ENCODE measurements around the gene PARP3.
"Not testable (repeated sequence)": the region's sequence is repeated elsewhere in the genome, so short reads cannot be mapped to it uniquely, and the experiment has no call there.

PARP3 gene

DNA sequence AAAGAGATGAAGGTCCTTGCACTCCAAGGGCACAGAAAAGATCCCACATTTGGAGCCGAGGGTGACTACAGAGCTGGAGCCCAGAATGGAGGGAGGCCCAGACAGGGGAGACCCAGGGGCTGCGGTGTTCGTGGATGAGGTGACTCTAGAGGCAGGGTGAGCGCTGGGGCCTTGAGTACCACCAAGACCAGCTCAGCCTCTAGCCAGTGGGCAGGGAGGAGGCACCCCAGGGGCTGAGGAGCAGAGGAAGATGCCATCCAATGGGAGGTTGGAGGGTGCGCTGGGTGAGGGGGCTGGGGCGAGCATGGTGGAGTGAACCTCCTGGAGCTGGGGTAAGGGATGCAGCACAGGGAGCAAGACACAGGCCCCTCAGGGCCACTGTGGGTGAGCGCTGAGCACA lies 13.7 kb upstream of the PARP3 start:
- H3K4me1 ChIP-seq (ENCODE audit: insufficient read depth, low read length): no peaks in the 10 kb centered on the region
- no peaks in the 10 kb centered on the region for H3K9me3 ChIP-seq (ENCODE audit: low read length)
- peaks cover 6% of the 10 kb centered on the region for H3K36me3 ChIP-seq (ENCODE audit: insufficient read depth, low read length)
- H3K4me3 ChIP-seq (ENCODE audit: low read length): no peak overlapping the region
- no peaks in the 10 kb centered on the region for H3K27me3 ChIP-seq (ENCODE audit: insufficient read depth, low read length)
- H2AFZ ChIP-seq (ENCODE audit: low read depth, low read length): no peak overlapping the region

DNA sequence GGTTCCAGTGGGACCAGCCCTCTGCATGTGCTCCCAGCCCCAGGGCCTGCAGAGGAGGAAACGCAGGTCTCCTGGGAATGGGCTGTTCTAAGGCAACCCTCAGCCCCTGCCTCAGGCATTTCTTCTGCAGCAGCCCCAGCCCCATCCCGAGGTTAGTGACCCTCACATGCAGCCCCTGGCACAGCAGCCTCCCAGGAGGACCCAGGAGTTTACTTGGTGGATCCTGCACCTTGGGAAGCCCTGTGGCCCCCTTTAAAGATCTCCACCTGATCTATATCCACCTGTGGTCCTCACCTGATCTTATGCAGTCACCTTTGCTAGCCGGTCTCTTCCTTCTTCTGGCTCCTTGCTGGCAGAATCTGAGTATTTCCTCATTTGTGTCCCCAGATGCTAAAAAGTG lies 13.2 kb upstream of the PARP3 start:
- H2AFZ ChIP-seq (ENCODE audit: low read depth, low read length); H3K9me3 ChIP-seq (ENCODE audit: low read length); H3K4me3 ChIP-seq (ENCODE audit: low read length); H3K27me3 ChIP-seq (ENCODE audit: insufficient read depth, low read length); H3K4me1 ChIP-seq (ENCODE audit: insufficient read depth, low read length): not testable (repeated sequence)
- H3K36me3 ChIP-seq (ENCODE audit: insufficient read depth, low read length): peaks cover 11% of the 10 kb centered on the region

DNA sequence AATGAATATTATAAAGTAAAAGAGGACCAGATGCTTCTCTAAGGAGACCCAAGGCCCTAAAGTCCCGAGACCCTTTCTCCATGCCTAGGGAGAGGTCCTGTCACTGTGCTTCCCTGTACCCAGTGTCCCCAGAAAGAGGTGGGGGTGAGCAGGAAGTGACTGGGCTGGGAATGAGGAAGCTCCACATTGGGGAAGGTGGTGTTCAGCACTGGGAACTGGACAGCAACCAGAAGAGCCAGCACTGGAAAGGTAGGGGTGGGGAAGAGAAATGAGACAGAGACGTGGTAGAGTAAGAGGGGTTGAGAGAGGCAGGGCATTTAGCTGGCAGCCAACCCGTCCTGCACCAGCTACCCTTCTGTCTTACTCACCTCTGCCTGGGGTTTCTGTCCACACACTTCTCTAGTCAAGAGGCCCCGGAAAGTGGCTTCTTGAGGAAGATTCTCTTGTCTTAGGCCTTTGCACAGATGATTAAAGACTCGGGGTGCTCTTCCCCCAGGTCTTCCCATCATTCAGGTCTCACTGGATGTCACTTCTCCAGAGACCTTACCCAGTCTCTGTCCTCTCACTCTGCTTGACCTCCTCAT lies 12.7 kb upstream of the PARP3 start:
- H3K27me3 ChIP-seq (ENCODE audit: insufficient read depth, low read length): no peaks in the 10 kb centered on the region
- H2AFZ ChIP-seq (ENCODE audit: low read depth, low read length): no peak overlapping the region
- H3K4me3 ChIP-seq (ENCODE audit: low read length): no peak overlapping the region
- H3K36me3 ChIP-seq (ENCODE audit: insufficient read depth, low read length): peaks cover 17% of the 10 kb centered on the region
- no peaks in the 10 kb centered on the region for H3K4me1 ChIP-seq (ENCODE audit: insufficient read depth, low read length)
- no peaks in the 10 kb centered on the region for H3K9me3 ChIP-seq (ENCODE audit: low read length)

DNA sequence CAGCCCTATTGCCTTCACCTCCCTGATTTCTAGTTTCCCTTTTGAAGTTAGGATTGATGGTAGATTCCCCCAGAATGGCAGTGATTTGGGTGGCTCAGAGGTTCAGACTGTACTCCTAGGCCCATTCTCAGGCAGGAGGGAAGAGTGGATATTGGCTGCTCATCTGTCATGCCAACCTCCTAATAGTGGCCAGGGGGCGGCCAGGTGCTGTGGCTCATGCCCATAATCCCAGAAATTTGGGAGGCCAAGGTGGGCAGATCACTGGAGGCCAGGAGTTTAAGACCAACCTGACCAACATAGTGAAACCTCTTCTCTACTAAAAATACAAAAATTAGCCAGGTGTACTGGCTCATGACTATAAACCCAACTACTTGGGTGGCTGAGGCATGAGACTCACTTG lies 11.7 kb upstream of the PARP3 start:
- Histone ChIP-seq H3K36me3 (ENCODE audit: insufficient read depth, low read length) (peaks cover 23% of the 10 kb centered on the region), H3K27me3 (ENCODE audit: insufficient read depth, low read length) (no peaks in the 10 kb centered on the region), H3K4me1 (ENCODE audit: insufficient read depth, low read length) (no peaks in the 10 kb centered on the region), H3K4me3 (ENCODE audit: low read length) (no peak overlapping the region), H2AFZ (ENCODE audit: low read depth, low read length) (no peak overlapping the region), H3K9me3 (ENCODE audit: low read length) (no peaks in the 10 kb centered on the region)

DNA sequence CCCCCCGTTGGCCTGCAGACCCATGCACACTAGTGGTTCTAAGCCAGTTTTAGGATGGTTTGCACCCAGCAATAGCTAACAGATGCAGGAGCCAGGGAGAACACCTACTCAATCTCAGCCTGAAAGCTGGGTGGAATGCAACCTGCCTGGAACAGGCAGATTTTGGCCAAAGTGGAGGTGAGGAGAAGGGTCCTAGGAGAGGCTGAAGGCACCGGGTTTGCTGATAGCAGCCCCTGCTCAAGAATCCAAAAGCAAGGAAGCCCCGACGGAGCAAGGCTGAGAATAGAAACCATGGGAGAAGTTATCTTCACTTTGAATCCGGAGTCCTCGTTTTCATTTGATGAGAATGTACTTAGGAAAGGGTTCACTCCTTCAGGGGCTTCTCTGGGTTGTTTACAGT lies 10.4 kb upstream of the PARP3 start:
- peaks cover 34% of the 10 kb centered on the region for H3K36me3 ChIP-seq (ENCODE audit: insufficient read depth, low read length)
- H3K4me3 ChIP-seq (ENCODE audit: low read length): no peak overlapping the region
- no peaks in the 10 kb centered on the region for H3K4me1 ChIP-seq (ENCODE audit: insufficient read depth, low read length)
- no peaks in the 10 kb centered on the region for H3K27me3 ChIP-seq (ENCODE audit: insufficient read depth, low read length)
- H2AFZ ChIP-seq (ENCODE audit: low read depth, low read length): no peak overlapping the region
- no peaks in the 10 kb centered on the region for H3K9me3 ChIP-seq (ENCODE audit: low read length)

DNA sequence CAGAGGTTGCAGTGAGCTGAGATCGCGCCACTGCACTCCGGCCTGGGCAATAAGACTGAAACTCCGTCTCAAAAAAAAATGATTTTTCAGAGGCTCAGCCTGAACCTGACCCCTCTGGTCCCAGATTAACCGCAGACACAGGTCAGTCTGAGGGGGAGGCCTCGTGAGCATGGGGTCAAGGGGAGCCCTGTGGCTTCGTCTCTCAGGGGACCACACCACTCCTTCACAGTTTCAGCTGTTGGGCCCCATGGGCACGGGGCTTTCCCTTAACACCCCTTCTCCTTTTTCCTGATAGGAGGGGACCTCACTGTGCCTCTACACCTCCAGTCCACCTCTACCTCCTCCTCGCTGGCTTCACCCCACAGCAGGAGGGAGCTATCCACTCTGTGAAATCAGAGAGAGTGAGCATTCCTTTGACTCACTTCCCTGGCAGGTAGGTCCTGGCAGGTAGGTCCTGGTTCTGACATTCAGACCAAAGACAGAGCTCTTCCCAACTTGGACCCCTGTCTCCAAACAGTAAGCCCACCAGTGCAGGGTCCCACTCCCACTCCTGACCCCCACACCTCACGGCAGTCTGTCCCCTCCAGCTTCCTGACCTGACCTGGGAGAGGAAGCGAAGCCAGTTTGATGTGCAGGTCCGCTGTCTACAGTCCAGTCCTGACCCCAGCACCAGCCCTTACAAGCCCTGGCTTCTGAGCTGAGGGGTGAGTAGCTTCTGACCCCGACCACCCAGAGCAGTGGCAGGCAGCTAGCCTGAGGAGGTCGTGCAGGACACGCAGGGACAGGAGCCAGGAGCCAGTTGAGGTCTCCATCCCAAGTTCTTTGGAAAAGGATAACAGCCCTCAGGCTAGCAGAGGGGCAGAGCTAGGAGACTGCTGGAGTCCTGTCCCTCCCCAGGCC lies 9.4 kb upstream of the PARP3 start:
- Histone ChIP-seq H3K36me3 (ENCODE audit: insufficient read depth, low read length) (peaks cover 42% of the 10 kb centered on the region), H3K4me3 (ENCODE audit: low read length) (no peak overlapping the region), H3K27me3 (ENCODE audit: insufficient read depth, low read length) (no peaks in the 10 kb centered on the region), H3K4me1 (ENCODE audit: insufficient read depth, low read length) (no peaks in the 10 kb centered on the region), H3K9me3 (ENCODE audit: low read length) (no peaks in the 10 kb centered on the region), H2AFZ (ENCODE audit: low read depth, low read length) (no peak overlapping the region)

DNA sequence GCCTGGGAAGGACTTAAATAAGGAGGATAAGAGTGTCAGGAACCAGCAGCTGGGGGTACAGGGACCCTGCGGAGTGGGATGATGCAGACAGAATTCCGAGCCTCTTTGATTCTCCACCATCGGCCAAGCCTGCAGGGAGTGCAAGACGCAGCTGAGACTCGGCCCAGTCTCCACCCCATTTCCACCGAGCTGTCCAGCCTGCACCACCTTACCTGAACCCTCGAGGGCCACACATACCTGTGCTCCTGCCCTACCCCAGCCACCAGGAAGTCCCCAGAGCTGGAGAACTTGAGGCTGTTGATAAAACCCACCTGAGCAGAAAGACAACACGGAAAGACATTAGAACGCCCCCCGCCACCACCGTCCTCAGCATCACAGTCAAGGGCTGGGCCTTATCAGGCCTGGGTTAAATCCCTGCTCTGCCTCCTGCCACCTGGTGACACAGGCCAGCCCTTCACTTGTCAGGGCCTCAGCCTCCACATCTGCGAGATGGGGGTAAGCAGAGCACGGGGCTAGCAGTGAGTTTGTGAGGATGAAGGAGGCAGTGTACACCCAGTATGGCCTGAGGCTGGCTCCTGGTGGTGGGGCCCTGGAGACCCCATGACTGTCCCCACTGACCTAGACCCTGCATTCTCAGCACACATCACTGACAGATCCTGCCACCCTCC lies 8.6 kb upstream of the PARP3 start:
- H3K9me3 ChIP-seq (ENCODE audit: low read length): no peaks in the 10 kb centered on the region
- H3K4me3 ChIP-seq (ENCODE audit: low read length): no peak overlapping the region
- peaks cover 50% of the 10 kb centered on the region for H3K36me3 ChIP-seq (ENCODE audit: insufficient read depth, low read length)
- no peak overlapping the region for H2AFZ ChIP-seq (ENCODE audit: low read depth, low read length)
- H3K27me3 ChIP-seq (ENCODE audit: insufficient read depth, low read length): no peaks in the 10 kb centered on the region
- H3K4me1 ChIP-seq (ENCODE audit: insufficient read depth, low read length): no peaks in the 10 kb centered on the region

DNA sequence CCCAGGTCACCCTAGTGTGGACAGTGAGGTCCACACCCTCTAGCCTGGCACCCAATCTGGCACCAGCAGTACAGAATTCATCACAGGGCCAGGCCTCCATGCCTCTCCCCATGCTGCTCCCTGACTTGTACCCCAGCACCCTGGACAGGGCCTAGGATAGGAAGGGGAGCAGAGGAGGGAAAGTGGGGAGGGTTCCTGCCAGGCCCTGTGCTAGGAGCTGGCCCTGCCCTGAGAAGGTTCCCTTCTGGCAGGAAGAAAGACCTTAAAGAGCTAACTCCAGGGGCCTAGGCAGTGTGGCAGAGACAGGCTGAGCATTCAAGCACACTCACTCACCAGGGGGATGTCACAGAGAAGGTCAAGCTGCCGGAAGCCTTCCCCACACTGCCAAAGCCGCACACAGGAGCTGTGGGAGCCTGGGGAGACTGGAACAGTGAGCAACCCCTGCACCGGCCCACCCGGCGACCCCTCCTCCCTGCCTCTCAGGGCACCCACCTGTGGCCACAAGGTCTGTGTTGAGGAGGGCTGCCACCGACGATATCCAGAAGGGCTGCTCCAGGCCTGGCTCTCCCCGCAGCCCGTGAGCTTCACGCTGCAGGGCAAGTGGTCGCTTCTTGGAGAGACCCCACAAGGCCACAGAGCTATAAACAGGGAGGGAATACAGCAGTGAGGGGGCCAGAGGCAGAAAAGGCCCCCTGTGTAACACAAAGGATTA lies 7.9 kb upstream of the PARP3 start:
- H3K36me3 ChIP-seq (ENCODE audit: insufficient read depth, low read length): peaks cover 51% of the 10 kb centered on the region

DNA sequence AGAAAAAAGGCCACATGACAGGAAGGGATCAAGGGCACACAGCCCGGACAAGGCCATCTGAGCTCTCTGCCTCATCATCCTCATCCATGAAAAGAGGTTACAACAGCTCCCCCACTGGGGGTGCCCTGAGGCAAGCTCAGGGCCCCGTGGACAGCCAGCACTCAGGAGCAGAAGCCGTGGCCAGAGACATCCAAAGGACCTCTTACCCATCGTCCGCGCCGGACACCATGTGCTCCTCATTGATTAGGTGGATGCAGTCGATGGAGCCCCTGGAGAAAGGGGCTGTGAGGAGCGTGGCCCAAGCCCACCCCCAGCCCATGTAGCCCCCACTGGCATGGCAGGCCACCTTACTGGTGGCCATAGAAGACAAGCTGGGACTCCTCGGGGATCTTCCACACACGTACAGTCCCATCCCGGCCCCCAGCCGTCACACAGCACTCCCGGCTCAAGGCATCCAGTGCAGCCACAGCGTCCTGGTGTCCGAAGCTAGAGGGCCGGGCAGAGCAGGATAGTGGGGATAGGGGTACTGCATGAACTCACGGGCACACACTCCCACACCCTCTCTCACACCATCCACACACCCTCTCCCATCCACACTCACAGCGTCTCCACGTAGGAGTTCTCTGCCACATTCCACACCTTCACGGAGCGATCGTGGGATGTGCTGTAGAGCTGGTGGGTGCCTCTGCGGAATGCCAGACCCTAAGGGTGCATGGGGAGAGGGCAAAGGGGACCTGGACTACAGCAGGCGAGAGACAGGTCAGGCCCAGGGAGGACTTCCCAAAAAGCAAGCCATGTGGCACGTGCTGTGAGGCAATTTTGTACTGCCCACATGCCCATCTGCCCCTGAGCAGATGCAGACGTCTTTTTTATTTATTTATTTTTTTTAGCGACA lies 6.9 kb upstream of the PARP3 start:
- H3K27me3 ChIP-seq (ENCODE audit: insufficient read depth, low read length): no peaks in the 10 kb centered on the region
- peaks cover 51% of the 10 kb centered on the region for H3K36me3 ChIP-seq (ENCODE audit: insufficient read depth, low read length)
- H2AFZ ChIP-seq (ENCODE audit: low read depth, low read length): no peak overlapping the region
- no peaks in the 10 kb centered on the region for H3K9me3 ChIP-seq (ENCODE audit: low read length)
- H3K4me3 ChIP-seq (ENCODE audit: low read length): no peak overlapping the region
- peaks cover under 1% of the 10 kb centered on the region for H3K4me1 ChIP-seq (ENCODE audit: insufficient read depth, low read length)

More for the DNA sequence above, 7.9 kb upstream of the PARP3 start:
- H3K4me3 ChIP-seq (ENCODE audit: low read length): no peak overlapping the region
- no peaks in the 10 kb centered on the region for H3K27me3 ChIP-seq (ENCODE audit: insufficient read depth, low read length)
- no peaks in the 10 kb centered on the region for H3K4me1 ChIP-seq (ENCODE audit: insufficient read depth, low read length)
- H2AFZ ChIP-seq (ENCODE audit: low read depth, low read length): no peak overlapping the region
- H3K9me3 ChIP-seq (ENCODE audit: low read length): no peaks in the 10 kb centered on the region

DNA sequence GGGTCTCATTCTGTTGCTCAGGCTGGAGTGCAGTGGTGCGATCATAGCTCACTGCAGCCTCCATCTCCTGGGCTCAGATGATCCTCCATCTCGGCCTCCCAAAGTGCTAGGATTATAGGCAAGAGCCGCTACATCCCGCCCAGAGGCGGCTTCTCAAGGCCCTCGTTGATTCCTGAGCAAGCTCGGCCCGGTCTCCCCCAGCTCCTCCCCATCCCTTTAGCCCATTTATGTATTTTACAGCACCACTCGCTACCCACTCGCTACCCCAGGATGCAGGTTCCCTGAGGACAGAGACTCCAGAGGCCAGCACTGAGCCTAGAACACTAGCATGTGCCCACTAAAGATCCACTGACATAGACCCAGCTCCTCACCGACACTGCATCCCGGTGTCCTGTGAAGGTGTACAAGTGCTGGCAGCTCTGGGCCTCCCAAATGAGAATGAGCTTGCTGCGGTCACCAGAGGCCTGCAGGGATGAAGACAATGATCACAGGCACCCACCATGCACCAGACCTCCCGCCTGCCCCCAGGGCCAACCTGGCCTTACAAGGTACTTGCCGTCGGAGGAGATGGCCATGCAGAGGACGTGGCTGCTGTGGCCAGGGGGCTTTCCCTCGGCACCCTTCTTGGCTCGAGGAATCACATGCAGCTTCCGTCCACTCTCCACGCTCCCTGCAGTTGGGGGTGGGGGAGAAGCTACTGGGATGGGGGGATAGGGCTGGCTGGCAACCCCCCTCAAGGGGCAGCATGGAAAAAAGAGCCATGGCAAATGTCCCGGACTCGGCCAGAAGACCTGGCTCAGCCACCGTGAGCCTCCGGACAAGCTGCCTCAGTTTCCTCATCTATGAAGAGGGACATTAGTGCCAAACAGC lies 6.0 kb upstream of the PARP3 start:
- Histone ChIP-seq H3K4me3 (ENCODE audit: low read length) (no peak overlapping the region), H3K4me1 (ENCODE audit: insufficient read depth, low read length) (peaks cover 9% of the 10 kb centered on the region), H3K36me3 (ENCODE audit: insufficient read depth, low read length) (peaks cover 51% of the 10 kb centered on the region), H2AFZ (ENCODE audit: low read depth, low read length) (no peak overlapping the region), H3K27me3 (ENCODE audit: insufficient read depth, low read length) (no peaks in the 10 kb centered on the region), H3K9me3 (ENCODE audit: low read length) (no peaks in the 10 kb centered on the region)

DNA sequence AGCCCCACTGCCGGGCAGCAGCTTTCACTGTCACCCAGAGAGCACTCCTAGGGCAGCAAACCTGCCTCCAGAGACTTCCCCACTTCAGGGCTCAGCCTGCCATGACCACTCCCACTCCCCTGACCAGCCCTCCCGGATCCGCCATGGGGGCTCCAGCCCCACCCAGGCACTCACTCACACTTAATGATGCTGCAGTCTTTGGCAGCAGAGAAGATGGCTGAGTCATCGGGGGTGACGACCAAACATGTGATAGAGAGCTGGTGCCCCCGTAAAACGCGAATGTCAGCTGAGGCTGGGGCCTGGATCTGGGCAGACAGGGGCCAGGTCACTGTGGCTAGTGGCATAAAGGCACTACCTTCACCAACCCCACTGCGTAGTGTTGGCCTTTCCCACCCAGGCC lies 5.1 kb upstream of the PARP3 start:
- no peak overlapping the region for H3K4me3 ChIP-seq (ENCODE audit: low read length)
- H3K4me1 ChIP-seq (ENCODE audit: insufficient read depth, low read length): peaks cover 10% of the 10 kb centered on the region
- no peaks in the 10 kb centered on the region for H3K9me3 ChIP-seq (ENCODE audit: low read length)
- no peak overlapping the region for H2AFZ ChIP-seq (ENCODE audit: low read depth, low read length)
- H3K27me3 ChIP-seq (ENCODE audit: insufficient read depth, low read length): no peaks in the 10 kb centered on the region
- H3K36me3 ChIP-seq (ENCODE audit: insufficient read depth, low read length): peaks cover 51% of the 10 kb centered on the region

Measured in neuron (in vitro differentiated cells).